Measurements from ENCODE around the gene KASH5. TPM values are rescaled to one million over a fixed set of nuclear protein-coding genes. Genes with fewer than 3 reads are reported as not detected.

Gene KASH5
- total and polyA plus RNA-seq, 4 experiments from 2014 or later = 0.23 to 0.69 TPM; not detected in 2

DNA sequence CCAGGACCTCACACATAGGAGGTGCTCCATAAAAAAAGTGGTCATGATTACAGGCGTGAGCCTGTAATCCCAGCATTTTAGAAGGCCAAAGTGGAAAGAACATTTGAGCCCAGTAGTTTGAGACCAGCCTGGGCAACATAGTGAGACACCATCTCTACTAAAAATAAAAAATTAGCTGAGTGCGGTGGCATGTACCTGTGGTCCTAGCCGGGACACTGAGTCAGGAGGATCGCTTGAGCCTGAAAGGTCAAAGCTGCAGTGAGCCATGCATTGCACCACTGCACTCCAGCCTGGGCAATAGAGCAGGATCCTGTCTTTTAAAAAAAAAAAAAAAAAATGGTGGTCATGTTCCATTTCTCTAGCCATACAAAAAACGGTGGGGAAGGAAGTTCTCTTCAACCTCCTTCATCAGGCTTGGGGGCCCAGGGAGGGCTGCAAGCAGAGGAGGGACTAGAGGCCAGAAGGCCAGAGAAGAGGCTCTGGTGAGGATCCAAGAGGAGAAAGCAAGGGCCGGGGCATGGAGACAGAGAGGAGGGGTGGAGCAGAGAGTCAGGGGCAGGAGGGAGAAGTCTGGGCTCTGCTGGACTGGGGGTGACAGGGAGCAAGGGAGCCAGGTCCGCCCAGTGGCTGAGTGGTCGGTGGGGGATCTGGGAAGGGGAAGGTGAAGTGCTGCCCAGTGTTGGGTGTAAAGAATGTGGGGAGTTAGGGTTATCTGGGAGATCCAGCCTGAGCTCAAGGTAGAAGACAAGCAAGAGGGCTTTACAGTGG is 8.9 kb downstream of the KASH5 start:
- Mint-ChIP-seq H3K27ac (peak overlapping the region in 3 of 7 donors; percentile 13 to 67 (median 42)), H3K9me3 (no peaks in the 10 kb centered on the region)
- POLR2A ChIA-PET (ENCODE audit: partially characterized antibody) = interaction anchor here (1.1 to 1.9 kb wide), 2 partner anchors 15 to 25 kb away, joined by 4 to 7 read pairs; partner anchors contain the start of gene PTH2

DNA sequence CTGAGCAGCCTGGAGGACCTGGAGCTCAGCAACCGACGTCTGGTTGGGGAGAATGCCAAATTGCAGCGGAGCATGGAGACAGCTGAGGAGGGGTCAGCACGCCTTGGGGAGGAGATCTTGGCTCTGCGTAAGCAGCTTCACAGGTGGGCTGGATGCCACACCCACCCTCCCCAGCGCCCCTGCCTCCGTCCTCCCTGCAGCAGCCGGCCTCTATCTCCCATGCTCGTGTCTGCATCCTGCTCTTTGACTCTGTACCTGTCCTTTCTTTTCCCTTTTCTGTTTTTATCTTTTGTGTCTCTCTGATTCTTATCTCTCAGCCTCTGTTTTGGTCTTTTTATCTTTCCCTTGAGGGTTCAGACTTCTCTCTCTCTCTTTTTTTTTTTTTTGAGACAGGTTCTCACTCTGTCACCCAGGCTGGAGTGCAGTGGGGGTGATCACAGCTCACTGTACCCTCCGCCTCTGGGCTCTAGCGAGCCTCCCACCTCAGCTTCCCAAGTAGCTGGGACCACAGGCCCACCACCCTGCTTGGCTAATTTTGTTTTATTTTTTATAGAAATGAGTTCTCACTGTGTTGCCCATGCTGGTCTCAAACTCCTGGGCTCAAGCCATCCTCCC is 10.1 kb downstream of the KASH5 start:
- Mint-ChIP-seq H3K4me3 (peak overlapping the region in 4 of 8 donors; percentile 13 to 61 (median 58)), H3K9me3 (no peaks in the 10 kb centered on the region), H3K27ac (peak overlapping the region in 3 of 7 donors; percentile 27 to 90 (median 88)), H3K36me3 (no peaks in the 10 kb centered on the region), H3K27me3 (peaks cover 0 to 3% of the 10 kb centered on the region in 2 donors), H3K4me1 (peaks cover 7 to 19% (median 13%) of the 10 kb centered on the region in 4 donors)
- DNase-seq = peak in 1 of 5 donors; percentile 6
- H3K27me3 ChIP-seq (ENCODE audit: insufficient read depth, low read length) = no peaks in the 10 kb centered on the region
- no peak overlapping the region for H3K27ac ChIP-seq (ENCODE audit: low read depth, low read length)
- no peaks in the 10 kb centered on the region for H3K36me3 ChIP-seq (ENCODE audit: insufficient read depth, low read length)
- H3K4me1 ChIP-seq (ENCODE audit: insufficient read depth, low read length) = peaks cover 16% of the 10 kb centered on the region
- intact Hi-C loops (cut with micrococcal nuclease) = no loop called here
- CTCF ChIA-PET (ENCODE audit: partially characterized antibody) = interaction anchor here (1.2 to 1.5 kb wide), 2 partner anchors 46 to 73 kb away, joined by 3 to 4 read pairs; no protein-coding TSS in a partner anchor
- POLR2A ChIA-PET (ENCODE audit: partially characterized antibody) = interaction anchor here (1.1 to 1.9 kb wide), 2 partner anchors 14 to 24 kb away, joined by 4 to 7 read pairs; partner anchors contain the start of gene PTH2
- H3K4me3 ChIP-seq (ENCODE audit: low read length in 2 of 2) = no peak overlapping the region
- H3K9me3 ChIP-seq (ENCODE audit: control insufficient read depth in 1 of 2, low read length in 2 of 2) = no peaks in the 10 kb centered on the region

More for the DNA sequence above, 8.9 kb downstream of the KASH5 start:
- no peak overlapping the region for H3K4me3 ChIP-seq (ENCODE audit: low read length in 2 of 2)
- H3K4me1 Mint-ChIP-seq = peaks cover 10 to 23% (median 17%) of the 10 kb centered on the region in 4 donors
- CTCF ChIA-PET (ENCODE audit: partially characterized antibody) = interaction anchor here (0.6 to 1.7 kb wide), 6 partner anchors 9 to 321 kb away, joined by 3 to 8 read pairs (median 3); no protein-coding TSS in a partner anchor
- DNase-seq = no peak
- no peaks in the 10 kb centered on the region for H3K36me3 Mint-ChIP-seq
- intact Hi-C loops (cut with micrococcal nuclease) = no loop called here
- no peaks in the 10 kb centered on the region for H3K27me3 ChIP-seq (ENCODE audit: insufficient read depth, low read length)
- H3K4me1 ChIP-seq (ENCODE audit: insufficient read depth, low read length) = peaks cover 21% of the 10 kb centered on the region
- peaks cover 0 to 3% of the 10 kb centered on the region in 2 donors for H3K27me3 Mint-ChIP-seq
- H3K36me3 ChIP-seq (ENCODE audit: insufficient read depth, low read length) = no peaks in the 10 kb centered on the region
- no peak overlapping the region for H3K4me3 Mint-ChIP-seq
- H3K27ac ChIP-seq (ENCODE audit: low read depth, low read length) = no peak overlapping the region
- no peaks in the 10 kb centered on the region for H3K9me3 ChIP-seq (ENCODE audit: control insufficient read depth in 1 of 2, low read length in 2 of 2)

DNA sequence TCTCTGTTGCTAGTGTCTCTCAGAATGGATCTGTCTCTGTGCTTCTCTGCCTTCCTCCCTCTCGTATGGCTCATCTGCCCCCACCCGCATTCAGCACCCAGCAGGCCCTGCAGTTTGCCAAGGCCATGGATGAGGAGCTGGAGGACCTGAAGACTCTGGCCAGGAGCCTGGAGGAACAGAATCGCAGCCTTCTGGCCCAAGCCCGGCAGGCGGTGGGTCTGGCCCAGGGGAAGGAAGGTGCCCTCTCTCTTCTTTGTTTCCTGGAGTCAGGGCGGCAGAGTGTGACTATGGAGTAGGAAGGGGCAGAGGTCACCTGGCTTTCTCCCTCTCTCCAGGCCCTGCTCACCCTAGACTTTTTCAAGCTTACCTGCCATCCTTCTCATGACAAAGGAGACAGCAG is 10.9 kb downstream of the KASH5 start:
- peak in 1 of 5 donors; percentile 5 for DNase-seq
- Mint-ChIP-seq H3K27me3 (peaks cover 0 to 3% of the 10 kb centered on the region in 2 donors), H3K36me3 (no peaks in the 10 kb centered on the region), H3K4me1 (peaks cover 7 to 21% (median 15%) of the 10 kb centered on the region in 4 donors), H3K4me3 (peak overlapping the region in 2 of 8 donors; percentile 11 to 39), H3K9me3 (no peaks in the 10 kb centered on the region), H3K27ac (peak overlapping the region in 4 of 7 donors; percentile 16 to 90 (median 68))
- ChIA-PET POLR2A (ENCODE audit: partially characterized antibody) (no interaction called here), CTCF (ENCODE audit: partially characterized antibody) (interaction anchor here (1.5 kb wide), 1 partner anchor 72 kb away, joined by 3 read pairs; no protein-coding TSS in a partner anchor)
- Histone ChIP-seq H3K4me3 (ENCODE audit: low read length in 2 of 2) (no peak overlapping the region), H3K36me3 (ENCODE audit: insufficient read depth, low read length) (no peaks in the 10 kb centered on the region), H3K9me3 (ENCODE audit: control insufficient read depth in 1 of 2, low read length in 2 of 2) (no peaks in the 10 kb centered on the region), H3K27me3 (ENCODE audit: insufficient read depth, low read length) (no peaks in the 10 kb centered on the region), H3K4me1 (ENCODE audit: insufficient read depth, low read length) (peaks cover 16% of the 10 kb centered on the region), H3K27ac (ENCODE audit: low read depth, low read length) (no peak overlapping the region)
- intact Hi-C loops (cut with micrococcal nuclease) = no loop called here

DNA sequence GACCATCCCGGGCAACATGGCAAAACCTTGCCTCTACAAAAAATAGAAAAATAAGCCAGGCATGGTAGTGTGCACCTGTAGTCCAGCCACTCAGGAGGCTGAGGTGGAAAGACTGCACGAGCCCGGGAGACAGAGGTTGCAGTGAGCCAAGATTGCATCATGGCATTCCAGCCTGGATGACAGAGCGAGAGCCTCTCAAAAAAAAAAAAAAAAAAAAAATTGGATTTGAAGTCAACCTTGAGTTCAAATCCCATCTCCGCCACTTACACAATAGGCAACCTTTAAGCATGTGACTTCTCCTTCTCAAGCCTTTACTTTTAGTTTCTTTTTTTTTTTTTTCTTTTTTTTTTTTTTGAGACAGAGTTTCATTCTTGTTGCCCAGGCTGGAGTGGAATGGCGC is 12.0 kb downstream of the KASH5 start:
- CTCF ChIA-PET (ENCODE audit: partially characterized antibody) = interaction anchor here (1.1 kb wide), 1 partner anchor 74 kb away, joined by 3 read pairs; no protein-coding TSS in a partner anchor

GRCh38 chr19:49403404-49404187 is 15.5 kb downstream of the KASH5 start:
- DNase-seq = peak in 1 of 5 donors; percentile 34
- POLR2A ChIA-PET (ENCODE audit: partially characterized antibody) = interaction anchor here (0.9 to 1.0 kb wide), 3 partner anchors 18 to 66 kb away, joined by 3 to 4 read pairs (median 4); no protein-coding TSS in a partner anchor
- Histone ChIP-seq H3K4me1 (ENCODE audit: insufficient read depth, low read length) (peaks cover 33% of the 10 kb centered on the region), H3K9me3 (ENCODE audit: control insufficient read depth in 1 of 2, low read length in 2 of 2) (no peaks in the 10 kb centered on the region), H3K27ac (ENCODE audit: low read depth, low read length) (no peak overlapping the region), H3K36me3 (ENCODE audit: insufficient read depth, low read length) (no peaks in the 10 kb centered on the region), H3K4me3 (ENCODE audit: low read length in 2 of 2) (no peak overlapping the region), H3K27me3 (ENCODE audit: insufficient read depth, low read length) (no peaks in the 10 kb centered on the region)
- intact Hi-C loops (cut with micrococcal nuclease) = no loop called here
- Mint-ChIP-seq H3K4me3 (peak overlapping the region in 1 of 8 donors; percentile 11), H3K9me3 (peaks cover 0 to 2% (median 0%) of the 10 kb centered on the region in 8 donors), H3K27ac (peak overlapping the region in 1 of 7 donors; percentile 22), H3K4me1 (peaks cover 13 to 43% (median 27%) of the 10 kb centered on the region in 4 donors), H3K36me3 (no peaks in the 10 kb centered on the region), H3K27me3 (peaks cover 0 to 2% of the 10 kb centered on the region in 2 donors)
- CTCF ChIA-PET (ENCODE audit: partially characterized antibody) = interaction anchor here (0.8 to 1.4 kb wide), 3 partner anchors 12 to 41 kb away, joined by 3 to 5 read pairs (median 3); no protein-coding TSS in a partner anchor

More for the DNA sequence above, 12.0 kb downstream of the KASH5 start:
- no peaks in the 10 kb centered on the region for H3K9me3 ChIP-seq (ENCODE audit: control insufficient read depth in 1 of 2, low read length in 2 of 2)
- no peak for DNase-seq
- no peak overlapping the region for H3K4me3 Mint-ChIP-seq
- peaks cover 22% of the 10 kb centered on the region for H3K4me1 ChIP-seq (ENCODE audit: insufficient read depth, low read length)
- peaks cover 0 to 2% (median 0%) of the 10 kb centered on the region in 8 donors for H3K9me3 Mint-ChIP-seq
- POLR2A ChIA-PET (ENCODE audit: partially characterized antibody) = no interaction called here
- H3K4me3 ChIP-seq (ENCODE audit: low read length in 2 of 2) = no peak overlapping the region
- H3K27me3 ChIP-seq (ENCODE audit: insufficient read depth, low read length) = no peaks in the 10 kb centered on the region
- no peaks in the 10 kb centered on the region for H3K36me3 Mint-ChIP-seq
- no peak overlapping the region for H3K27ac ChIP-seq (ENCODE audit: low read depth, low read length)
- H3K27ac Mint-ChIP-seq = no peak overlapping the region
- peaks cover 7 to 30% (median 18%) of the 10 kb centered on the region in 4 donors for H3K4me1 Mint-ChIP-seq
- peaks cover 0 to 3% of the 10 kb centered on the region in 2 donors for H3K27me3 Mint-ChIP-seq
- intact Hi-C loops (cut with micrococcal nuclease) = no loop called here
- H3K36me3 ChIP-seq (ENCODE audit: insufficient read depth, low read length) = no peaks in the 10 kb centered on the region

GRCh38 chr19:49407079-49407478 is 19.0 kb downstream of the KASH5 start:
- Mint-ChIP-seq H3K4me3 (peak overlapping the region in 2 of 8 donors; percentile 21 to 69), H3K27me3 (no peaks in the 10 kb centered on the region), H3K9me3 (peaks cover 0 to 2% (median 0%) of the 10 kb centered on the region in 8 donors), H3K36me3 (no peaks in the 10 kb centered on the region), H3K27ac (peak overlapping the region in 2 of 7 donors; percentile 25 to 55), H3K4me1 (peaks cover 34 to 71% (median 53%) of the 10 kb centered on the region in 4 donors)
- H3K27me3 ChIP-seq (ENCODE audit: insufficient read depth, low read length) = no peaks in the 10 kb centered on the region
- CTCF ChIA-PET (ENCODE audit: partially characterized antibody) = interaction anchor here (1.0 to 1.9 kb wide), 4 partner anchors 12 to 20 kb away, joined by 3 to 11 read pairs (median 4); no protein-coding TSS in a partner anchor
- intact Hi-C loops (cut with micrococcal nuclease) = no loop called here
- DNase-seq = peak in 1 of 5 donors; percentile 23
- peaks cover 64% of the 10 kb centered on the region for H3K4me1 ChIP-seq (ENCODE audit: insufficient read depth, low read length)
- H3K36me3 ChIP-seq (ENCODE audit: insufficient read depth, low read length) = no peaks in the 10 kb centered on the region
- H3K4me3 ChIP-seq (ENCODE audit: low read length in 2 of 2) = no peak overlapping the region
- H3K27ac ChIP-seq (ENCODE audit: low read depth, low read length) = no peak overlapping the region
- no peaks in the 10 kb centered on the region for H3K9me3 ChIP-seq (ENCODE audit: control insufficient read depth in 1 of 2, low read length in 2 of 2)
- POLR2A ChIA-PET (ENCODE audit: partially characterized antibody) = interaction anchor here (1.4 to 2.1 kb wide), 3 partner anchors 9 to 63 kb away, joined by 4 to 6 read pairs (median 4); no protein-coding TSS in a partner anchor

All from CD4-positive, alpha-beta memory T cell (primary cell).